Lung (tissue), 12 donors: Measurements from ENCODE around the gene ABHD8. TPM values are rescaled to one million over a fixed set of nuclear protein-coding genes. Genes with fewer than 3 reads are reported as not detected.
A peak's percentile ranks its signal among the peaks of the same experiment; 100 is the strongest.

ENCODE experiments used
- ATAC-seq: fragments of 200-7000 bp; cut with Tn5 transposase; one replicate; pipeline ENCODE4 v1.9.1; 2020; ENCODE audit warnings: moderate number of reproducible peaks; ENCODE audit not compliant: insufficient read depth, low FRiP score
- DNase-seq, 3 donors: peaks; one replicate each; pipeline ENCODE4 v3.0.0-alpha.2; 2013 to 2017
- H3K27ac ChIP-seq, 2 donors: one replicate each; pipeline ENCODE4 v1.5.1; 2013; ENCODE audit warnings: mild to moderate bottlenecking in 2 of 2, moderate library complexity in 2 of 2, control low read depth in 1 of 2, inconsistent platforms in 1 of 2, low read depth in 1 of 2, low read length in 1 of 2
- H3K27me3 ChIP-seq, 3 donors: one replicate each; pipeline ENCODE4 v1.5.1; 2013; ENCODE audit warnings: low read length in 2 of 3; ENCODE audit not compliant: control insufficient read depth in 3 of 3, insufficient read depth in 3 of 3
- H3K36me3 ChIP-seq, 4 donors: one replicate each; pipeline ENCODE4 v1.5.1; 2013; ENCODE audit warnings: low read length in 4 of 4, mild to moderate bottlenecking in 1 of 4, moderate library complexity in 1 of 4; ENCODE audit not compliant: control insufficient read depth in 4 of 4, insufficient read depth in 4 of 4
- H3K4me1 ChIP-seq, 5 donors: one replicate each; pipeline ENCODE4 v1.5.1; 2013; ENCODE audit warnings: low read length in 5 of 5, mild to moderate bottlenecking in 2 of 5, moderate library complexity in 1 of 5; ENCODE audit not compliant: control insufficient read depth in 5 of 5, insufficient read depth in 5 of 5
- H3K4me3 ChIP-seq: one replicate; pipeline ENCODE4 v1.5.1; 2013; ENCODE audit warnings: mild to moderate bottlenecking, control low read depth, moderate library complexity
- H3K9ac ChIP-seq, 2 donors: one replicate each; pipeline ENCODE4 v1.5.1; 2013; ENCODE audit warnings: low read length in 2 of 2, control low read depth in 1 of 2; ENCODE audit not compliant: insufficient read depth in 1 of 2
- H3K9me3 ChIP-seq, 4 donors: one replicate each; pipeline ENCODE4 v1.5.1; 2013; ENCODE audit warnings: low read length in 3 of 4, mild to moderate bottlenecking in 1 of 4, moderate library complexity in 1 of 4; ENCODE audit not compliant: control insufficient read depth in 4 of 4, insufficient read depth in 3 of 4
- CTCF ChIP-seq: IDR thresholded peaks from 2 replicates; pipeline ENCODE4 v1.5.1; 2012; ENCODE audit warnings: mild to moderate bottlenecking; ENCODE audit errors: control extremely low read depth, extremely low read depth
- WGBS, 2 donors: extraction: QIAGEN DNeasy Blood & Tissue Kit; methylation state at CpG; one replicate each; pipeline ENCODE4 v1.1.7; 2013; 5-methylcytosine and 5-hydroxymethylcytosine counted together
- polyA plus RNA-seq, 2 donors: library from polyadenylated mRNA; stranded (reverse); fragments of 200-250 nt; gene quantifications; one replicate each; pipeline ENCODE4 v1.2.1, GENCODE V29; 2013
- total RNA-seq, 2 donors: library from RNA; depleted of rRNA in 1 of 2; stranded (reverse); fragments of >200 nt in 1 of 2; gene quantifications; one replicate each; pipeline ENCODE4 v1.2.1, GENCODE V29; 2014 to 2021
- donor health status: control.
- donor health status: control.
- donor health status: Bipolar disorder and iron deficiency.
- donor health status: healthy.
- donor health status: DM: yes; HTN: yes; CAD: no.

Gene ABHD8
- total and polyA plus RNA-seq, 4 donors: 12.8 to 23.0 (median 15.1) TPM

GRCh38 chr19:17263712-17264640 lies 39.2 kb downstream of the ABHD8 start:
- Histone ChIP-seq H3K36me3 (peaks cover 0 to 10% (median 1%) of the 10 kb centered on the region in 4 donors), H3K4me1 (peaks cover 0 to 6% (median 0%) of the 10 kb centered on the region in 5 donors), H3K27ac (peak overlapping the region; percentile 51 to 81), H3K9me3 (peaks cover 0 to 3% (median 0%) of the 10 kb centered on the region in 4 donors), H3K9ac (no peak overlapping the region), H3K27me3 (no peaks in the 10 kb centered on the region), H3K4me3 (peak overlapping the region; percentile 39)
- no peak for ATAC-seq
- DNase-seq: no peak
- no peak for TF ChIP-seq CTCF
- WGBS, 2 donors: 67 to 77% methylated on average over 20 to 23 of the region's 23 CpGs

DNA sequence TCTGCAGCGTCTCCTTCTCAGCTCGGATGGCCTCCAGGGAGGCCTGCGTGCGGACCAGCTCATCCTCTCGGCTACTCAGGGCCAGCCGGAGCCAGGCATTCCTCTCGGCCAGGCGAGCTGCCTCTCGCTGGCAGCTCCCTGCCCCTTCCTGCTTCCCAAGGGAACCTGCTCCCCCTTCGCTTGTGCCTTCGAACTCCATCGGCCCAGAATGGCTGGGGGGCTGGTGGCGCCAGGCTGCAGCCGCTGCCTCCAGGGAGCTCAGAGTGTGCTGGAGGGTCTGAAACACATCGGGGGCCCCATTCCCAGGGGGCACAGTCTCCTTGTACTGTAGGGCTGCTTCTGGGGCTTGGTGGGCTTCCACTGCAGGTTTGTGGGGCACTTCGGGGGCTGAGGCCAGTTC lies 40.7 kb downstream of the ABHD8 start:
- peaks cover 0 to 5% (median 0%) of the 10 kb centered on the region in 4 donors for H3K36me3 ChIP-seq
- H3K4me1 ChIP-seq: peaks cover 0 to 3% (median 0%) of the 10 kb centered on the region in 5 donors
- H3K27ac ChIP-seq: peak overlapping the region in 1 of 2 donors; percentile 20
- no peak overlapping the region for H3K9ac ChIP-seq
- no peak for ATAC-seq
- TF ChIP-seq CTCF: no peak
- no peak for DNase-seq
- 68 to 83% methylated on average over 16 of the region's 16 CpGs for WGBS, 2 donors
- peaks cover 0 to 5% (median 0%) of the 10 kb centered on the region in 4 donors for H3K9me3 ChIP-seq
- peak overlapping the region; percentile 18 for H3K4me3 ChIP-seq
- H3K27me3 ChIP-seq: no peaks in the 10 kb centered on the region

DNA sequence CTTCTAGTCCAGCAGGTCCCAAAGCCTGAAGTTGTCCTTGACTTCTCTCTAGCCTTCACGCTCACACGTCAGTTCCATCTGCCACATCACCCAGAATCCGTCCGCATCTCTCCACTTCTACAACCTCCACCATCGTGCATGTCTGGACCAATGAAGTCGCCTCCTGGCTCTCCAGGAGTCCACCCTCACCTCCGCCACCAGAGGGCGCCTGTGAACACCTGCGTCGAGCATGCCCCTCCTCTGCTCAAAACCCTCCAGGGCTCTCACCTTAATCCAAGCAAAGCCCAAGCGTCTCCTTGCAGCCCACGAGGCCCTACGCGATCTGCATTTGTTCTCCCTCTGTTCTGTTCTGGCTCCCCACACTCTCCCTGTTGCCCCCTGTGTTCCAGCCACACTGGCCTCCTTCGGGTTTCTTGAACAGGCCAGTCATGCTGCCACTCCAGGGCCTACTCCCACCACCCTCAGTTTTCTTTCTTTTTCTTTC lies 42.3 kb downstream of the ABHD8 start:
- Histone ChIP-seq H3K9ac (no peak overlapping the region), H3K36me3 (peaks cover 0 to 8% (median 0%) of the 10 kb centered on the region in 4 donors), H3K27ac (peak overlapping the region in 1 of 2 donors; percentile 52), H3K9me3 (peaks cover 0 to 5% (median 0%) of the 10 kb centered on the region in 4 donors), H3K4me3 (no peak overlapping the region), H3K27me3 (no peaks in the 10 kb centered on the region), H3K4me1 (peaks cover 0 to 3% (median 0%) of the 10 kb centered on the region in 5 donors)
- WGBS, 2 donors: 19 to 27% methylated on average over 15 of the region's 15 CpGs
- TF ChIP-seq CTCF: peak; percentile 75
- ATAC-seq (peak; percentile 85), DNase-seq (peak; percentile 67 to 73 (median 67))
